Measurements from ENCODE around the gene ARFGAP2.
"Not testable (repeated sequence)": the region's sequence is repeated elsewhere in the genome, so short reads cannot be mapped to it uniquely, and the experiment has no call there.

The ARFGAP2 gene

DNA sequence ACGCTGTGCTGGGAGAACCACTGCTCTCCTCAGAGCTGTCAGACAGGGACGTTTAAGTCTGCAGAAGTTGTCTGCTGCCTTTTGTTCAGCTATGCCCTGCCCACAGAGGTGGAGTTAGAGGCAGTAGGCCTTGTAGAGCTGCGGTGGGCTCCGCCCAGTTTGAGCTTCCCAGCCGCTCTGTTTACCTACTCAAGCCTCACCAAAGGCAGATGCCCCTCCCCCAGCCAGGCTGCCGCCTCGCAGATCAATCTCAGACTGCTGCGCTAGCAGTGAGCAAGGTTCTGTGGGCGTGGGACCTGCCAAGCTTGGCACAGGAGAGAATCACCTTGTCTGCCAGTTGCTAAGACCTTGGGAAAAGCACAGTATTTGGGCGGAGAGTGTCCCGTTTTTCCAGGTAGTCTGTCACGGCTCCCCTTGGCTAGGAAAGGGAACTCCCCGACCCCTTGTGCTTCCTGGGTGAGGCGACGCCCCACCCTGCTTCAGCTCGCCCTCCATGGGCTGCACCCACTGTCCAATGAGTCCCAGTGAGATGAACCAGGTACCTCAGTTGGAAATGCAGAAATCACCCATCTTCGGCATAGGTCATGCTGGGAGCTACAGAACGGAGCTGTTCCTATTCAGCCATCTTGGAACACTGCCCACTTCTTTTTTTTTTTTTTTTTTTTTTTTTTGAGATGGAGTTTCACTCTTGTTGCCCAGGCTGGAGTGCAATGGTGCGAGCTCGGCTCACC, 57.6 kb downstream of the ARFGAP2 start:
- POLR2A ChIA-PET = interaction anchor here (0.6 to 0.7 kb wide), 2 partner anchors 12 to 100 kb away, joined by 3 to 5 read pairs; no protein-coding TSS in a partner anchor
- not testable (repeated sequence) for DNase-seq (ENCODE audit: extremely low spot score)
- CTCF ChIA-PET = interaction anchor here (0.6 to 1.7 kb wide), 3 partner anchors 14 to 236 kb away, joined by 3 to 4 read pairs (median 3); no protein-coding TSS in a partner anchor
- peak; percentile 87 for TF ChIP-seq ZNF384 (IDR thresholded peaks at IDR 0.05)

Data from HEK293T (cell line).